H1 (cell line): ENCODE results near the gene SYT2. TPM values are rescaled to one million over a fixed set of nuclear protein-coding genes. Genes with fewer than 3 reads are reported as not detected.
"Not testable (repeated sequence)": the region's sequence is repeated elsewhere in the genome, so short reads cannot be mapped to it uniquely, and the experiment has no call there.

Experiments used
- CTCF ChIA-PET: fragments of 300-600 bp; sonication (Branson Sonifier 250); formaldehyde crosslinking; loops from one replicate; lab custom pipeline; 2021; ENCODE audit not compliant: partially characterized antibody; lab: Charles Lee
- POLR2A ChIA-PET: fragments of 300-600 bp; sonication (Branson Sonifier 250); formaldehyde crosslinking; loops from one replicate; lab custom pipeline; 2021; ENCODE audit warnings: inconsistent platforms; ENCODE audit not compliant: partially characterized antibody; lab: Charles Lee
- DNase-seq, 2 experiments: peaks; one replicate each; pipeline versions ENCODE4 v3.0.0 to v3.0.0-alpha.2; 2010 to 2022; ENCODE audit warnings: low spot score in 2 of 2, low read depth in 1 of 2, mixed read lengths in 1 of 2
- FAIRE-seq: peaks from 2 replicates; lab custom pipeline; 2011; peaks lifted over from hg19 to GRCh38; lab: Jason Lieb, UNC
- H2AFZ ChIP-seq: 2 replicates; pipeline ENCODE4 v1.8.1; 2012; ENCODE audit warnings: low read length, inconsistent platforms
- H2AK5ac ChIP-seq: 2 replicates; pipeline ENCODE4 v1.6.1; 2013; ENCODE audit warnings: low read depth, low read length
- H2BK120ac ChIP-seq: replicated peaks from 2 replicates; pipeline ENCODE3; 2013; ENCODE audit warnings: low read depth, low read length, inconsistent platforms
- H2BK12ac ChIP-seq: 2 replicates; pipeline ENCODE4 v1.6.1; 2013; ENCODE audit warnings: low read depth, low read length
- H2BK15ac ChIP-seq: 2 replicates; pipeline ENCODE4 v1.6.1; 2013; ENCODE audit warnings: low read length
- H2BK20ac ChIP-seq: 2 replicates; pipeline ENCODE4 v1.6.1; 2013; ENCODE audit warnings: low read length
- H2BK5ac ChIP-seq: 2 replicates; pipeline ENCODE4 v1.6.1; 2013; ENCODE audit warnings: low read depth, low read length
- H3K14ac ChIP-seq: 2 replicates; pipeline ENCODE4 v1.6.1; 2013; ENCODE audit warnings: inconsistent platforms; ENCODE audit not compliant: insufficient read length
- H3K18ac ChIP-seq: 2 replicates; pipeline ENCODE4 v1.6.1; 2013; ENCODE audit warnings: low read length; ENCODE audit errors: extremely low read depth
- H3K23ac ChIP-seq: 2 replicates; pipeline ENCODE4 v1.6.1; 2013; ENCODE audit warnings: inconsistent platforms; ENCODE audit not compliant: insufficient read length
- H3K23me2 ChIP-seq: 2 replicates; pipeline ENCODE4 v1.6.1; 2013; ENCODE audit warnings: low read depth, low read length
- H3K27ac ChIP-seq: 2 replicates; pipeline ENCODE4 v1.6.1; 2011; ENCODE audit warnings: low read depth, low read length, inconsistent platforms
- H3K27me3 ChIP-seq, 4 experiments: replicated peaks in 1 of 4; 1 replicate in 1 of 4; 2 replicates in 3 of 4; pipeline versions ENCODE4 v1.6.1 to v1.8.1; 2011 to 2013; ENCODE audit warnings: low read length in 3 of 4, mild to moderate bottlenecking in 3 of 4, inconsistent platforms in 2 of 4, mixed read lengths in 2 of 4, moderate library complexity in 1 of 4; ENCODE audit not compliant: control insufficient read depth in 3 of 4, insufficient read depth in 3 of 4; ENCODE audit errors: extremely low read depth in 1 of 4
- H3K36me3 ChIP-seq, 4 experiments: 2 replicates each; pipeline versions ENCODE4 v1.6.1 to v1.8.1; 2011 to 2013; ENCODE audit warnings: mild to moderate bottlenecking in 4 of 4, low read length in 3 of 4, moderate library complexity in 2 of 4, control low read depth in 1 of 4, inconsistent platforms in 1 of 4; ENCODE audit not compliant: insufficient read depth in 4 of 4, control insufficient read depth in 2 of 4
- H3K4ac ChIP-seq: replicated peaks from 2 replicates; pipeline ENCODE3; 2013; ENCODE audit warnings: low read length, low read depth, mixed read lengths, inconsistent platforms; ENCODE audit not compliant: insufficient read length
- H3K4me1 ChIP-seq, 4 experiments: replicated peaks in 1 of 4; 1 replicate in 1 of 4; 2 replicates in 3 of 4; pipeline versions ENCODE4 v1.6.1 to v1.8.1; 2011 to 2013; ENCODE audit warnings: low read length in 3 of 4, inconsistent platforms in 2 of 4, mixed read lengths in 1 of 4; ENCODE audit not compliant: insufficient read depth in 4 of 4, control insufficient read depth in 3 of 4
- H3K4me2 ChIP-seq, 2 experiments: 2 replicates each; pipeline versions ENCODE4 v1.6.1 to v1.8.1; 2011 to 2013; ENCODE audit warnings: low read depth in 2 of 2, low read length in 2 of 2, control low read depth in 1 of 2, inconsistent platforms in 1 of 2, mild to moderate bottlenecking in 1 of 2; ENCODE audit not compliant: insufficient read depth in 1 of 2
- H3K4me3 ChIP-seq, 4 experiments: fragments of 200-600, 300-600 bp in 1 of 4; sonication (generic), shearing (Covaris generic), sonication (Bioruptor Twin) in 1 of 4; 2 replicates each; pipeline versions ENCODE4 v1.5.1 to v1.8.1; 2011 to 2016; ENCODE audit warnings: low read length in 4 of 4, low read depth in 3 of 4, control low read depth in 2 of 4, inconsistent platforms in 2 of 4, mild to moderate bottlenecking in 2 of 4, mixed read lengths in 1 of 4, moderate library complexity in 1 of 4; ENCODE audit not compliant: insufficient read depth in 2 of 4; ENCODE audit errors: extremely low read depth in 1 of 4
- H3K56ac ChIP-seq: replicated peaks from 2 replicates; pipeline ENCODE3; 2013; ENCODE audit warnings: low read depth, mild to moderate bottlenecking, mixed read lengths, low read length, inconsistent platforms; ENCODE audit not compliant: insufficient read length
- H3K79me1 ChIP-seq: 2 replicates; pipeline ENCODE4 v1.6.1; 2013; ENCODE audit warnings: low read depth, low read length, control low read depth
- H3K79me2 ChIP-seq, 2 experiments: 2 replicates each; pipeline versions ENCODE4 v1.6.1 to v1.8.1; 2012 to 2013; ENCODE audit warnings: low read length in 2 of 2, mild to moderate bottlenecking in 2 of 2, inconsistent platforms in 1 of 2; ENCODE audit not compliant: insufficient read depth in 2 of 2, control insufficient read depth in 1 of 2
- H3K9ac ChIP-seq, 4 experiments: replicated peaks in 1 of 4; 1 replicate in 1 of 4; 2 replicates in 3 of 4; pipeline versions ENCODE4 v1.6.1 to v1.8.1; 2011 to 2013; ENCODE audit warnings: low read depth in 3 of 4, low read length in 3 of 4, control low read depth in 2 of 4, mild to moderate bottlenecking in 2 of 4, moderate library complexity in 2 of 4, inconsistent platforms in 1 of 4; ENCODE audit errors: extremely low read depth in 1 of 4
- H3K9me3 ChIP-seq, 2 experiments: 2 replicates each; pipeline versions ENCODE4 v1.6.1 to v1.8.1; 2012 to 2013; ENCODE audit warnings: mild to moderate bottlenecking in 2 of 2, moderate library complexity in 2 of 2, control low read depth in 1 of 2, inconsistent platforms in 1 of 2, low read depth in 1 of 2, low read length in 1 of 2, mixed read lengths in 1 of 2; ENCODE audit not compliant: insufficient read depth in 2 of 2
- H4K20me1 ChIP-seq, 2 experiments: replicated peaks in 1 of 2; 2 replicates each; pipeline versions ENCODE3 to v1.8.1; 2011 to 2013; ENCODE audit warnings: inconsistent platforms in 2 of 2, low read length in 2 of 2, mild to moderate bottlenecking in 1 of 2; ENCODE audit not compliant: insufficient read depth in 2 of 2, control insufficient read depth in 1 of 2
- H4K5ac ChIP-seq: 2 replicates; pipeline ENCODE4 v1.6.1; 2013; ENCODE audit warnings: low read length, low read depth, mixed read lengths, inconsistent platforms; ENCODE audit not compliant: insufficient read length
- H4K8ac ChIP-seq: 2 replicates; pipeline ENCODE4 v1.8.0; 2013; ENCODE audit warnings: mild to moderate bottlenecking, moderate library complexity, low read length, inconsistent platforms; ENCODE audit not compliant: insufficient read depth; ENCODE audit errors: extremely low read depth
- H4K91ac ChIP-seq: replicated peaks from 2 replicates; pipeline ENCODE3; 2013; ENCODE audit warnings: low read length, mixed read lengths, inconsistent platforms; ENCODE audit not compliant: insufficient read length
- WGBS, 2 experiments: shearing (Covaris generic) in 1 of 2; methylation state at CpG; one replicate each; pipeline versions ENCODE4 v1.1.6 to v1.1.7; 2013 to 2015; ENCODE audit warnings: low lambda C conversion rate in 2 of 2, mixed read lengths in 2 of 2, inconsistent platforms in 1 of 2, low coverage in 1 of 2, missing lambda C conversion rate in 1 of 2; ENCODE audit not compliant: insufficient replicate concordance in 2 of 2, insufficient coverage in 1 of 2, insufficient read length in 1 of 2; ENCODE audit errors: extremely low coverage in 1 of 2, missing lambda C conversion rate in 1 of 2; 5-methylcytosine and 5-hydroxymethylcytosine counted together
- polyA plus RNA-seq, 7 experiments: library from polyadenylated mRNA; depleted of rRNA in 3 of 7; stranded (reverse) in 5 of 7; unstranded in 2 of 7; fragments of >200 nt in 5 of 7; fragments of 200-250 nt in 2 of 7; gene quantifications; 1 replicate in 5 of 7; 2 replicates in 1 of 7; 4 replicates in 1 of 7; pipeline versions ENCODE4 v1.2.1 to v1.2.3, GENCODE V29; 2011 to 2013; ENCODE audit warnings: missing spikeins in 2 of 7, mixed read lengths in 2 of 7
- total RNA-seq: library from RNA; stranded (reverse); fragmentation: NEBNext Ultra II Directional; extraction: Animal tissue kit (Norgen Biotek cat#: 25700); gene quantifications from 2 replicates; pipeline ENCODE4 v1.2.1, GENCODE V29; 2021

The SYT2 gene
- total and polyA plus RNA-seq, 2 of the 8 experiments (the other 6 are each of a cell fraction or from before 2014, with no cell fraction given): 2.8 to 11.0 TPM

- H3K14ac ChIP-seq, H2BK5ac ChIP-seq, H3K27me3 ChIP-seq, H3K18ac ChIP-seq, H4K5ac ChIP-seq, H2BK12ac ChIP-seq, H3K27ac ChIP-seq, H3K23ac ChIP-seq, POLR2A ChIA-PET, H4K8ac ChIP-seq, H3K9me3 ChIP-seq, FAIRE-seq, H4K20me1 ChIP-seq, H3K4me3 ChIP-seq, H2BK20ac ChIP-seq, H3K23me2 ChIP-seq, H3K79me2 ChIP-seq, H4K91ac ChIP-seq, H3K9ac ChIP-seq, H3K4ac ChIP-seq, H3K56ac ChIP-seq, H2BK15ac ChIP-seq, H3K79me1 ChIP-seq, H2AK5ac ChIP-seq, H2BK120ac ChIP-seq, H2AFZ ChIP-seq, H3K4me2 ChIP-seq, DNase-seq, H3K36me3 ChIP-seq: not testable (repeated sequence)
- CTCF ChIA-PET: interaction anchor here (1.5 kb wide), 1 partner anchor 21 kb away, joined by 5 read pairs; no protein-coding TSS in a partner anchor
- H3K4me1 ChIP-seq: peaks cover 7 to 15% (median 11%) of the 10 kb centered on the region in 4 experiments; a peak in 6 of 7 replicates
- WGBS, 2 experiments: 63% methylated on average over 3 of the region's 3 CpGs; no CpG with 5 or more reads in 1 of the 2 experiments
Measured at GRCh38 chr1:202636171-202636570, 74.1 kb downstream of the SYT2 start.
